ENCODE data around the gene COL16A1.

- TF ChIP-seq CTCF (IDR thresholded peaks at IDR 0.05) (no peak), POLR2A (IDR thresholded peaks at IDR 0.05) (no peak), EP300 (IDR thresholded peaks at IDR 0.05) (no peak)
Measured at GRCh38 chr1:31731049-31731565, 27.3 kb upstream of the COL16A1 start.
